Tibial nerve (tissue), 4 donors: ENCODE measurements around the gene KDM2B. TPM values are rescaled to one million over a fixed set of nuclear protein-coding genes. Genes with fewer than 3 reads are reported as not detected.
A peak's percentile ranks its signal among the peaks of the same experiment; 100 is the strongest.

ENCODE experiments used
- DNase-seq, 2 donors: peaks; one replicate each; pipeline ENCODE4 v3.0.0-alpha.2; 2019; ENCODE audit warnings: low spot score in 2 of 2
- H3K27ac ChIP-seq, 4 donors: fragments of 200-600 bp; sonication (generic) in 3 of 4; one replicate each; pipeline ENCODE4 v1.5.1; 2017 to 2019; ENCODE audit warnings: mild to moderate bottlenecking in 1 of 4
- H3K27me3 ChIP-seq, 2 donors: fragments of 200-600 bp; sonication (generic) in 1 of 2; one replicate each; pipeline versions ENCODE4 v1.5.1 to v1.6.0; 2017 to 2019
- H3K36me3 ChIP-seq, 3 donors: fragments of 200-600 bp; sonication (generic); one replicate each; pipeline ENCODE4 v1.5.1; 2018 to 2019
- H3K4me1 ChIP-seq, 4 donors: fragments of 200-600 bp; sonication (generic) in 3 of 4; one replicate each; pipeline ENCODE4 v1.5.1; 2017 to 2019
- H3K4me3 ChIP-seq, 4 donors: fragments of 200-600 bp; sonication (generic) in 3 of 4; one replicate each; pipeline ENCODE4 v1.5.1; 2017 to 2019; ENCODE audit warnings: mild to moderate bottlenecking in 1 of 4, moderate library complexity in 1 of 4
- H3K9me3 ChIP-seq, 4 donors: fragments of 200-600 bp; sonication (generic) in 3 of 4; one replicate each; pipeline ENCODE4 v1.5.1; 2017 to 2019
- CTCF ChIP-seq, 5 experiments: fragments of 200-600 bp in 3 of 5; fragments of 450-650 bp in 2 of 5; sonication (generic) in 3 of 5; IDR thresholded peaks; one replicate each; pipeline ENCODE4 v1.5.1; 2016 to 2019; ENCODE audit warnings: antibody characterized with exemption in 5 of 5, mild to moderate bottlenecking in 3 of 5, moderate library complexity in 2 of 5
- EP300 ChIP-seq, 2 donors: sonication (generic); formaldehyde crosslinking; IDR thresholded peaks; one replicate each; pipeline ENCODE4 v1.6.1; 2017; ENCODE audit warnings: antibody characterized with exemption in 2 of 2, mild to moderate bottlenecking in 1 of 2
- POLR2A ChIP-seq, 2 donors: fragments of 450-650 bp; IDR thresholded peaks; one replicate each; pipeline ENCODE4 v1.6.1; 2017; ENCODE audit warnings: antibody characterized with exemption in 2 of 2, mild to moderate bottlenecking in 2 of 2, moderate library complexity in 2 of 2
- WGBS, 2 donors: methylation state at CpG; one replicate each; pipeline ENCODE4 v1.1.5; 2018; 5-methylcytosine and 5-hydroxymethylcytosine counted together
- total RNA-seq, 4 donors: library from RNA; depleted of rRNA; stranded (reverse); fragments of >200 nt; gene quantifications; one replicate each; pipeline ENCODE4 v1.1.0, GENCODE V29; 2016

Gene KDM2B
- total RNA-seq, 4 donors from 2014 or later, result 15.5 to 32.2 (median 20.8) TPM

- no peak for DNase-seq
- Histone ChIP-seq H3K4me3 (no peak overlapping the region), H3K36me3 (peaks cover 0 to 35% (median 0%) of the 10 kb centered on the region in 3 donors), H3K27me3 (no peaks in the 10 kb centered on the region), H3K9me3 (no peaks in the 10 kb centered on the region), H3K27ac (no peak overlapping the region), H3K4me1 (peaks cover 0 to 3% (median 0%) of the 10 kb centered on the region in 4 donors)
- no peak for TF ChIP-seq EP300 (IDR thresholded peaks at IDR 0.05)
- TF ChIP-seq POLR2A (IDR thresholded peaks at IDR 0.05), result no peak
- no peak for TF ChIP-seq CTCF (IDR thresholded peaks at IDR 0.05)
- 87 to 88% methylated on average over 8 of the region's 8 CpGs for WGBS, 2 donors
These were observed 37.0 kb downstream of the KDM2B start for GRCh38 chr12:121543786-121544185.

GRCh38 chr12:121539908-121540307 lies 40.9 kb downstream of the KDM2B start:
- no peak for TF ChIP-seq POLR2A (IDR thresholded peaks at IDR 0.05)
- TF ChIP-seq CTCF (IDR thresholded peaks at IDR 0.05), result no peak
- no peak for TF ChIP-seq EP300 (IDR thresholded peaks at IDR 0.05)
- Histone ChIP-seq H3K4me1 (peaks cover 0 to 31% (median 14%) of the 10 kb centered on the region in 4 donors), H3K4me3 (no peak overlapping the region), H3K9me3 (no peaks in the 10 kb centered on the region), H3K27me3 (no peaks in the 10 kb centered on the region), H3K27ac (no peak overlapping the region), H3K36me3 (peaks cover 0 to 13% (median 0%) of the 10 kb centered on the region in 3 donors)
- 98% methylated on average over 6 of the region's 6 CpGs for WGBS, 2 donors
- no peak for DNase-seq

GRCh38 chr12:121538699-121539061 lies 42.1 kb downstream of the KDM2B start:
- no peaks in the 10 kb centered on the region for H3K27me3 ChIP-seq
- 71 to 76% methylated on average over 5 of the region's 5 CpGs for WGBS, 2 donors
- no peak overlapping the region for H3K4me3 ChIP-seq
- no peak overlapping the region for H3K27ac ChIP-seq
- TF ChIP-seq EP300 (IDR thresholded peaks at IDR 0.05) (no peak), POLR2A (IDR thresholded peaks at IDR 0.05) (no peak)
- H3K36me3 ChIP-seq, result peaks cover 0 to 3% (median 0%) of the 10 kb centered on the region in 3 donors
- no peaks in the 10 kb centered on the region for H3K9me3 ChIP-seq
- no peak for DNase-seq
- peaks cover 0 to 40% (median 16%) of the 10 kb centered on the region in 4 donors for H3K4me1 ChIP-seq

- WGBS, 2 donors, result 6 to 22% methylated on average over 10 to 32 of the region's 83 CpGs
- TF ChIP-seq EP300 (IDR thresholded peaks at IDR 0.05) (no peak), CTCF (IDR thresholded peaks at IDR 0.05) (no peak), POLR2A (IDR thresholded peaks at IDR 0.05) (no peak)
- H3K4me1 ChIP-seq, result peaks cover 0 to 47% (median 18%) of the 10 kb centered on the region in 4 donors
These were observed 42.8 kb downstream of the KDM2B start for GRCh38 chr12:121537814-121538698.

GRCh38 chr12:121536899-121537813 lies 43.7 kb downstream of the KDM2B start:
- Histone ChIP-seq H3K36me3 (peaks cover 0 to 14% (median 0%) of the 10 kb centered on the region in 3 donors), H3K27me3 (no peaks in the 10 kb centered on the region), H3K4me1 (peaks cover 0 to 53% (median 21%) of the 10 kb centered on the region in 4 donors), H3K9me3 (no peaks in the 10 kb centered on the region), H3K27ac (peak overlapping the region; percentile 77 to 93 (median 84)), H3K4me3 (peak overlapping the region; percentile 60 to 84 (median 72))
- TF ChIP-seq CTCF (IDR thresholded peaks at IDR 0.05), result no peak
- TF ChIP-seq EP300 (IDR thresholded peaks at IDR 0.05), result peak in 1 of 2 donors; percentile 74
- peak in 1 of 2 donors; percentile 9 for TF ChIP-seq POLR2A (IDR thresholded peaks at IDR 0.05)
- DNase-seq, result peak; percentile 66 to 73
- 0 to 2% methylated on average over 27 to 35 of the region's 73 CpGs for WGBS, 2 donors

More at GRCh38 chr12:121537814-121538698, 42.8 kb downstream of the KDM2B start:
- Histone ChIP-seq H3K27me3 (no peaks in the 10 kb centered on the region), H3K9me3 (no peaks in the 10 kb centered on the region), H3K36me3 (peaks cover 0 to 5% (median 0%) of the 10 kb centered on the region in 3 donors), H3K4me3 (peak overlapping the region; percentile 60 to 84 (median 72)), H3K27ac (peak overlapping the region; percentile 77 to 93 (median 84))
- no peak for DNase-seq
